HG03097 (cell line): ENCODE results near the gene MAPKAPK5.
"Not testable (repeated sequence)": the region's sequence is repeated elsewhere in the genome, so short reads cannot be mapped to it uniquely, and the experiment has no call there.

Experiments
- ATAC-seq: cut with Tn5 transposase; IDR thresholded peaks from one replicate; pipeline ENCODE4 v1.9.1; 2021; ENCODE audit not compliant: unreplicated experiment, low FRiP score

Gene MAPKAPK5

GRCh38 chr12:111873113-111873512, 31.1 kb downstream of the MAPKAPK5 start:
- no peak for ATAC-seq

- no peak for ATAC-seq
Observed at GRCh38 chr12:111881716-111882115, 39.7 kb downstream of the MAPKAPK5 start.

GRCh38 chr12:111886662-111887545, 44.9 kb downstream of the MAPKAPK5 start:
- no peak for ATAC-seq

- ATAC-seq: no peak
Observed at GRCh38 chr12:111887926-111888745, 46.1 kb downstream of the MAPKAPK5 start.

- no peak for ATAC-seq
Observed at GRCh38 chr12:111893287-111893686, 51.3 kb downstream of the MAPKAPK5 start.

- ATAC-seq: no peak
Observed at GRCh38 chr12:111894556-111894955, 52.5 kb downstream of the MAPKAPK5 start.

GRCh38 chr12:111901182-111901581, 59.2 kb downstream of the MAPKAPK5 start:
- no peak for ATAC-seq

GRCh38 chr12:111904446-111904975, 62.5 kb downstream of the MAPKAPK5 start:
- no peak for ATAC-seq

- ATAC-seq: no peak
Observed at GRCh38 chr12:111905502-111905901, 63.5 kb downstream of the MAPKAPK5 start.

GRCh38 chr12:111907740-111908139, 65.7 kb downstream of the MAPKAPK5 start:
- no peak for ATAC-seq

GRCh38 chr12:111925171-111925570, 83.1 kb downstream of the MAPKAPK5 start:
- no peak for ATAC-seq

- no peak for ATAC-seq
Observed at GRCh38 chr12:111926631-111927030, 84.6 kb downstream of the MAPKAPK5 start.

- no peak for ATAC-seq
Observed at GRCh38 chr12:111927346-111927745, 85.3 kb downstream of the MAPKAPK5 start.

GRCh38 chr12:111932241-111932640, 90.2 kb downstream of the MAPKAPK5 start:
- ATAC-seq: no peak

- no peak for ATAC-seq
Observed at GRCh38 chr12:111936869-111937268, 94.8 kb downstream of the MAPKAPK5 start.

- ATAC-seq: no peak
Observed at GRCh38 chr12:111937429-111937828, 95.4 kb downstream of the MAPKAPK5 start.

GRCh38 chr12:111942557-111942956, 100.5 kb downstream of the MAPKAPK5 start:
- no peak for ATAC-seq

- no peak for ATAC-seq
Observed at GRCh38 chr12:111943929-111944328, 101.9 kb downstream of the MAPKAPK5 start.

- not testable (repeated sequence) for ATAC-seq
Observed at GRCh38 chr12:111950961-111951676, 109.1 kb downstream of the MAPKAPK5 start.
